Panc1 (cell line): ENCODE results near the gene LINC01488.

ENCODE experiments used
- CTCF ChIP-seq: fragments of 450-650 bp; IDR thresholded peaks from 2 replicates; pipeline ENCODE4 v1.5.1; 2017; ENCODE audit warnings: mild to moderate bottlenecking
- POLR2AphosphoS5 ChIP-seq: IDR thresholded peaks from 2 replicates; pipeline ENCODE4 v1.6.1; 2012; ENCODE audit warnings: mild to moderate bottlenecking, low read depth, low read length, moderate library complexity
- REST ChIP-seq, 2 experiments: IDR thresholded peaks; 2 replicates each; pipeline ENCODE4 v1.6.1; 2011 to 2012; ENCODE audit warnings: low read depth in 2 of 2, control low read depth in 1 of 2, low read length in 1 of 2, mild to moderate bottlenecking in 1 of 2, moderate library complexity in 1 of 2; ENCODE audit not compliant: insufficient read depth in 1 of 2
- SIN3A ChIP-seq: IDR thresholded peaks from 2 replicates; pipeline ENCODE4 v1.6.1; 2012; ENCODE audit warnings: low read depth, mild to moderate bottlenecking, low read length, moderate library complexity, borderline replicate concordance; ENCODE audit not compliant: insufficient read depth

GRCh38 chr11:69450064-69450856, 31.2 kb upstream of the LINC01488 start:
- TF ChIP-seq CTCF (no peak), SIN3A (no peak), REST (IDR thresholded peaks at IDR 0.05; ENCODE audit: insufficient read depth in 1 of 2, low read depth in 2 of 2, low read length in 1 of 2) (no peak), POLR2AphosphoS5 (no peak)
